SU-DHL-6 (cell line): ENCODE results near the gene STRADA.

Experiments
- CTCF ChIP-seq: fragments of 200-600 bp; sonication (generic); IDR thresholded peaks from one replicate; pipeline ENCODE4 v1.5.1; 2017; ENCODE audit warnings: antibody characterized with exemption, mild to moderate bottlenecking, low read length, moderate library complexity; ENCODE audit not compliant: insufficient read depth, poor library complexity, severe bottlenecking
- EZH2phosphoT487 ChIP-seq: fragments of 200-600 bp; sonication (generic), shearing (Covaris generic); conservative IDR thresholded peaks from 2 replicates; pipeline ENCODE4 v1.6.1; 2018; ENCODE audit warnings: mild to moderate bottlenecking, antibody characterized with exemption, low read length, moderate library complexity, mixed read lengths

DNA sequence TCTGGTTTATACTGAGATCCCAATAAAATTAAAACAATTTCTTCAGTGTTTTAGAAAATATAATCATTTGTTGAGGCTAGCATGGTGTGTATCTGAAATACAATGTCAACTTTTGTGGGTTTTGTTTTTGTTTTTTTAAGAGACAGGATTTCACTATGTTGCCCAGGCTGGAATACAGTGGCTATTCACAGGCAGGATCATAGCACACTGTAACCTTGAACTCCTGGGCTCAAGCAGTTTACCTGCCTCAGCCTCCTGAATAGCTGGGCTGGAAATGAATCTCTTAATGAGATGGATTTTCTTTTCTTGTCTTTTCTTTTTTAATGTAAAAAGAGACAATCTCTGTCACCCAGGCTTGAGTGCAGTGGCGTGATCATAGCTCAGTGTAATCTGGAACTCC lies 44.5 kb upstream of the STRADA start:
- no peak for TF ChIP-seq CTCF
- no peak for TF ChIP-seq EZH2phosphoT487
